RWPE2 (cell line): ENCODE measurements around the gene GNAQ.
A peak's percentile ranks its signal among the peaks of the same experiment; 100 is the strongest.

Experiments used
- ATAC-seq: fragments of 200-7000 bp; cut with Tn5 transposase; 3 replicates; pipeline ENCODE4 v1.9.1; 2021; ENCODE audit warnings: low read depth
- DNase-seq: peaks from one replicate; pipeline ENCODE4 v3.0.0-alpha.2; 2020; ENCODE audit warnings: low spot score
- H3K27ac ChIP-seq: fragments of 450-650 bp; 2 replicates; pipeline ENCODE4 v1.5.1; 2017; ENCODE audit warnings: mild to moderate bottlenecking; ENCODE audit not compliant: poor library complexity, severe bottlenecking
- H3K27me3 ChIP-seq: fragments of 250-450 bp; sonication (Bioruptor Pico); 2 replicates; pipeline ENCODE4 v1.5.1; 2021; ENCODE audit warnings: mild to moderate bottlenecking, moderate library complexity; ENCODE audit not compliant: insufficient read depth, poor library complexity, severe bottlenecking
- H3K36me3 ChIP-seq: fragments of 250-450 bp; sonication (Bioruptor Pico); 2 replicates; pipeline ENCODE4 v1.5.1; 2020; ENCODE audit warnings: low read depth, mild to moderate bottlenecking, moderate library complexity
- H3K4me1 ChIP-seq: fragments of 250-450 bp; sonication (Bioruptor Pico); 2 replicates; pipeline ENCODE4 v1.5.1; 2021; ENCODE audit warnings: mild to moderate bottlenecking, moderate library complexity; ENCODE audit not compliant: insufficient read depth, poor library complexity, severe bottlenecking
- H3K4me3 ChIP-seq: fragments of 250-450 bp; sonication (Bioruptor Pico); 2 replicates; pipeline ENCODE4 v1.5.1; 2021; ENCODE audit warnings: mild to moderate bottlenecking, moderate library complexity; ENCODE audit not compliant: severe bottlenecking
- H3K9me3 ChIP-seq: fragments of 250-450 bp; sonication (Bioruptor Pico); 2 replicates; pipeline ENCODE4 v1.5.1; 2021; ENCODE audit warnings: mild to moderate bottlenecking, moderate library complexity; ENCODE audit not compliant: severe bottlenecking
- CTCF ChIP-seq: fragments of 450-650 bp; IDR thresholded peaks from one replicate; pipeline ENCODE4 v1.5.1; 2017; ENCODE audit warnings: mild to moderate bottlenecking, moderate library complexity; ENCODE audit not compliant: poor library complexity, severe bottlenecking

Gene GNAQ

GRCh38 chr9:77854258-77854915 is 177.2 kb downstream of the GNAQ start:
- TF ChIP-seq CTCF, result no peak
- H3K27me3 ChIP-seq, result no peaks in the 10 kb centered on the region
- ATAC-seq, result no peak
- DNase-seq, result no peak
- peaks cover 24% of the 10 kb centered on the region for H3K4me1 ChIP-seq
- no peak overlapping the region for H3K4me3 ChIP-seq
- H3K9me3 ChIP-seq, result no peaks in the 10 kb centered on the region
- no peaks in the 10 kb centered on the region for H3K36me3 ChIP-seq
- H3K27ac ChIP-seq, result no peak overlapping the region

GRCh38 chr9:77853716-77854115 is 177.9 kb downstream of the GNAQ start:
- Histone ChIP-seq H3K9me3 (no peaks in the 10 kb centered on the region), H3K4me3 (no peak overlapping the region), H3K36me3 (no peaks in the 10 kb centered on the region), H3K27me3 (no peaks in the 10 kb centered on the region), H3K4me1 (peaks cover 27% of the 10 kb centered on the region), H3K27ac (no peak overlapping the region)
- TF ChIP-seq CTCF, result no peak
- ATAC-seq (no peak), DNase-seq (no peak)

- H3K36me3 ChIP-seq, result no peaks in the 10 kb centered on the region
- no peak for TF ChIP-seq CTCF
- H3K4me1 ChIP-seq, result peaks cover 24% of the 10 kb centered on the region
- ATAC-seq (no peak), DNase-seq (no peak)
- no peaks in the 10 kb centered on the region for H3K27me3 ChIP-seq
- no peak overlapping the region for H3K27ac ChIP-seq
- no peak overlapping the region for H3K4me3 ChIP-seq
- no peaks in the 10 kb centered on the region for H3K9me3 ChIP-seq
Measured at GRCh38 chr9:77851882-77852595, 179.6 kb downstream of the GNAQ start.

- ATAC-seq (peak; percentile 91), DNase-seq (no peak)
- Histone ChIP-seq H3K27ac (no peak overlapping the region), H3K9me3 (no peaks in the 10 kb centered on the region), H3K4me3 (no peak overlapping the region), H3K36me3 (no peaks in the 10 kb centered on the region), H3K4me1 (peaks cover 6% of the 10 kb centered on the region), H3K27me3 (no peaks in the 10 kb centered on the region)
- no peak for TF ChIP-seq CTCF
Measured at GRCh38 chr9:77848897-77849296, 182.7 kb downstream of the GNAQ start.

- no peak overlapping the region for H3K4me3 ChIP-seq
Measured at GRCh38 chr9:77848404-77848803, 183.2 kb downstream of the GNAQ start.

More at GRCh38 chr9:77848404-77848803, 183.2 kb downstream of the GNAQ start:
- Histone ChIP-seq H3K9me3 (no peaks in the 10 kb centered on the region), H3K4me1 (peaks cover 6% of the 10 kb centered on the region), H3K27ac (no peak overlapping the region), H3K27me3 (no peaks in the 10 kb centered on the region), H3K36me3 (no peaks in the 10 kb centered on the region)
- no peak for ATAC-seq
- TF ChIP-seq CTCF, result no peak
- no peak for DNase-seq
